ENCODE results near the gene SLC38A1.

DNA sequence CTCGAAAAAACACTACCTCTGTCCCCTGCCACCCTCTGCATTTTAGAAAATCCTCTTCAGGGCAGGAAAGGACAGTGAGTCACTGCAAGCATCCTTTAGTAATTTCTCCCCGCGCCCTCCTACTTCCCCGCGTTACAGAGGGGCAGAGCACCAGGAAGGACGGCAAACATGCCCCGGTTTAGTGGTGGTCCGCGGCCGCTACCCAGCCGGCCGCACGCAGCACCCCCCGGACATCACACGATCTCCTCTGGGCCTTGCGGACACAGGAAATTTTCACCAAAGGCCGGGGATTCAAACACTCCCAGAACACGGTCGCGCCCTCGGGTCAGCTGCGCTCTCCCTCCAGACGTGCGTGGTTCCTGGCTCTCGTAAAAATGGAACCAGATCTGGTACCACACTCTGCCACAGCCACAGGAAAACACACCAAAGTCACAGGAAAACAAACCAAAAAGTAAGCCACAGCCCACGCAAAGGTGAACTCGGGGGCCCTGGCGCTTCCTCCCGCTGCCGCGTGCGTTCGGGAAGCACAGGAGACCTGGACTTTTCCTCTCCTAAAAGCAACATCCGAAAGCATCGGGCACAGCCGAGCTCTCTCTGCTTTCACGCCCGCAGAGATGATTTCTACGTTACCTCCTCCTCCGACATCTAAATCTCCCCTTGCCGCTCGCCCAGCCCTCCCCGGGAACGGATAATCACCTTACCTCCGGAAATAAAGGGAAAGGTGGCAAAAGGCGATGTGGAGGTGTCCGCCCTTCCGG, 839 bp downstream of the SLC38A1 start:
- no peak for TF ChIP-seq POLR2A (IDR thresholded peaks at IDR 0.05)
- TF ChIP-seq, protein P1, sequence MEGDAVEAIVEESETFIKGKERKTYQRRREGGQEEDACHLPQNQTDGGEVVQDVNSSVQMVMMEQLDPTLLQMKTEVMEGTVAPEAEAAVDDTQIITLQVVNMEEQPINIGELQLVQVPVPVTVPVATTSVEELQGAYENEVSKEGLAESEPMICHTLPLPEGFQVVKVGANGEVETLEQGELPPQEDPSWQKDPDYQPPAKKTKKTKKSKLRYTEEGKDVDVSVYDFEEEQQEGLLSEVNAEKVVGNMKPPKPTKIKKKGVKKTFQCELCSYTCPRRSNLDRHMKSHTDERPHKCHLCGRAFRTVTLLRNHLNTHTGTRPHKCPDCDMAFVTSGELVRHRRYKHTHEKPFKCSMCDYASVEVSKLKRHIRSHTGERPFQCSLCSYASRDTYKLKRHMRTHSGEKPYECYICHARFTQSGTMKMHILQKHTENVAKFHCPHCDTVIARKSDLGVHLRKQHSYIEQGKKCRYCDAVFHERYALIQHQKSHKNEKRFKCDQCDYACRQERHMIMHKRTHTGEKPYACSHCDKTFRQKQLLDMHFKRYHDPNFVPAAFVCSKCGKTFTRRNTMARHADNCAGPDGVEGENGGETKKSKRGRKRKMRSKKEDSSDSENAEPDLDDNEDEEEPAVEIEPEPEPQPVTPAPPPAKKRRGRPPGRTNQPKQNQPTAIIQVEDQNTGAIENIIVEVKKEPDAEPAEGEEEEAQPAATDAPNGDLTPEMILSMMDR (IDR thresholded peaks at IDR 0.05), result no peak
